ENCODE measurements around the gene SSB.
"Not testable (repeated sequence)": the region's sequence is repeated elsewhere in the genome, so short reads cannot be mapped to it uniquely, and the experiment has no call there.

SSB gene

GRCh38 chr2:169838743-169839489, 40.2 kb downstream of the SSB start:
- no peak for DNase-seq

GRCh38 chr2:169839954-169840746, 41.5 kb downstream of the SSB start:
- no peak for DNase-seq

GRCh38 chr2:169840747-169841142, 42.1 kb downstream of the SSB start:
- DNase-seq = no peak

- DNase-seq = not testable (repeated sequence)
Measured at GRCh38 chr2:169841625-169842024, 43.0 kb downstream of the SSB start.

- DNase-seq = no peak
Measured at GRCh38 chr2:169845016-169845415, 46.3 kb downstream of the SSB start.

- DNase-seq = not testable (repeated sequence)
Measured at GRCh38 chr2:169848959-169849693, 50.5 kb downstream of the SSB start.

GRCh38 chr2:169849710-169850109, 51.0 kb downstream of the SSB start:
- no peak for DNase-seq

- DNase-seq = no peak
Measured at GRCh38 chr2:169853041-169853668, 54.5 kb downstream of the SSB start.

- not testable (repeated sequence) for DNase-seq
Measured at GRCh38 chr2:169855281-169856258, 56.9 kb downstream of the SSB start.

GRCh38 chr2:169859423-169859822, 60.8 kb downstream of the SSB start:
- DNase-seq = no peak

- DNase-seq = no peak
Measured at GRCh38 chr2:169860149-169860548, 61.5 kb downstream of the SSB start.
